Measurements from ENCODE around the gene GCN1.
"Not testable (repeated sequence)": the region's sequence is repeated elsewhere in the genome, so short reads cannot be mapped to it uniquely, and the experiment has no call there.

The GCN1 gene

GRCh38 chr12:120194534-120195395 lies at the start of gene GCN1:
Gene GCN1 (minus strand): TSS chr12:120194715. CDS start chr12:120194697, 18 bp downstream.
- DNase-seq (ENCODE audit: low read depth, low spot score) = peak; percentile 93

GRCh38 chr12:120242971-120243699 lies 48.6 kb upstream of the GCN1 start:
- DNase-seq (ENCODE audit: low read depth, low spot score) = no peak

GRCh38 chr12:120242275-120242799 lies 47.8 kb upstream of the GCN1 start:
- DNase-seq (ENCODE audit: low read depth, low spot score) = no peak

- no peak for DNase-seq (ENCODE audit: low read depth, low spot score)
Measured at GRCh38 chr12:120241561-120242274, 47.2 kb upstream of the GCN1 start.

- no peak for DNase-seq (ENCODE audit: low read depth, low spot score)
Measured at GRCh38 chr12:120240495-120240833, 45.9 kb upstream of the GCN1 start.

- DNase-seq (ENCODE audit: low read depth, low spot score) = no peak
Measured at GRCh38 chr12:120239776-120240494, 45.4 kb upstream of the GCN1 start.

GRCh38 chr12:120238839-120239445 lies 44.4 kb upstream of the GCN1 start:
- no peak for DNase-seq (ENCODE audit: low read depth, low spot score)

- DNase-seq (ENCODE audit: low read depth, low spot score) = no peak
Measured at GRCh38 chr12:120238217-120238616, 43.7 kb upstream of the GCN1 start.

GRCh38 chr12:120237360-120238171 lies 43.1 kb upstream of the GCN1 start:
- peak; percentile 59 for DNase-seq (ENCODE audit: low read depth, low spot score)

- not testable (repeated sequence) for DNase-seq (ENCODE audit: low read depth, low spot score)
Measured at GRCh38 chr12:120236809-120237208, 42.3 kb upstream of the GCN1 start.

GRCh38 chr12:120235369-120236323 lies 41.1 kb upstream of the GCN1 start:
- DNase-seq (ENCODE audit: low read depth, low spot score) = no peak

GRCh38 chr12:120234643-120235368 lies 40.3 kb upstream of the GCN1 start:
- DNase-seq (ENCODE audit: low read depth, low spot score) = peak; percentile 95

GRCh38 chr12:120231316-120232011 lies 36.9 kb upstream of the GCN1 start:
- peak; percentile 93 for DNase-seq (ENCODE audit: low read depth, low spot score)

GRCh38 chr12:120230974-120231315 lies 36.4 kb upstream of the GCN1 start:
- no peak for DNase-seq (ENCODE audit: low read depth, low spot score)

GRCh38 chr12:120230326-120230973 lies 35.9 kb upstream of the GCN1 start:
- peak; percentile 95 for DNase-seq (ENCODE audit: low read depth, low spot score)

GRCh38 chr12:120229487-120230325 lies 35.2 kb upstream of the GCN1 start:
- no peak for DNase-seq (ENCODE audit: low read depth, low spot score)
